Heart left ventricle (tissue), 16 donors: ENCODE data around the gene CENPL. TPM values are rescaled to one million over a fixed set of nuclear protein-coding genes. Genes with fewer than 3 reads are reported as not detected.
"Not testable (repeated sequence)": the region's sequence is repeated elsewhere in the genome, so short reads cannot be mapped to it uniquely, and the experiment has no call there.

Experiments
- ATAC-seq, 4 donors: fragments of 200-7000 bp; cut with Tn5 transposase; one replicate each; pipeline ENCODE4 v1.9.1; 2020 to 2022; ENCODE audit warnings: moderate library complexity in 4 of 4, mild to moderate bottlenecking in 3 of 4, moderate number of reproducible peaks in 1 of 4
- DNase-seq, 5 donors: peaks; one replicate each; pipeline ENCODE4 v3.0.0-alpha.2; 2020
- H3K27ac ChIP-seq, 12 donors: fragments of 200-600 bp; sonication (generic) in 4 of 12; one replicate each; pipeline versions ENCODE4 v1.5.0 to v1.8.0; 2016 to 2022; ENCODE audit warnings: mild to moderate bottlenecking in 2 of 12
- H3K27me3 ChIP-seq, 9 donors: fragments of 200-600 bp; sonication (generic) in 2 of 9; one replicate each; pipeline versions ENCODE4 v1.5.1 to v1.8.0; 2016 to 2022; ENCODE audit warnings: mild to moderate bottlenecking in 3 of 9
- H3K36me3 ChIP-seq, 9 donors: fragments of 200-600 bp; sonication (generic) in 2 of 9; one replicate each; pipeline versions ENCODE4 v1.5.0 to v1.8.0; 2018 to 2022; ENCODE audit warnings: mild to moderate bottlenecking in 2 of 9
- H3K4me1 ChIP-seq, 12 donors: fragments of 200-600 bp; sonication (generic) in 4 of 12; one replicate each; pipeline versions ENCODE4 v1.5.0 to v1.8.0; 2016 to 2022; ENCODE audit warnings: mild to moderate bottlenecking in 3 of 12
- H3K4me3 ChIP-seq, 12 donors: fragments of 200-600 bp; sonication (generic) in 4 of 12; one replicate each; pipeline versions ENCODE4 v1.5.0 to v1.8.0; 2017 to 2022; ENCODE audit warnings: mild to moderate bottlenecking in 9 of 12, moderate library complexity in 4 of 12
- H3K9me3 ChIP-seq, 12 donors: fragments of 200-600 bp; sonication (generic) in 4 of 12; one replicate each; pipeline versions ENCODE4 v1.5.0 to v1.8.0; 2016 to 2022; ENCODE audit warnings: mild to moderate bottlenecking in 1 of 12
- POLR2A ChIP-seq, 2 donors: fragments of 450-650 bp; IDR thresholded peaks; one replicate each; pipeline ENCODE4 v1.6.1; 2017; ENCODE audit warnings: antibody characterized with exemption in 2 of 2, mild to moderate bottlenecking in 2 of 2, moderate library complexity in 2 of 2
- WGBS, 4 donors: extraction: QIAGEN DNeasy Blood & Tissue Kit in 2 of 4; methylation state at CpG; one replicate each; pipeline versions ENCODE4 v1.1.5 to v1.1.7; 2013 to 2018; 5-methylcytosine and 5-hydroxymethylcytosine counted together
- intact Hi-C, 10 donors: fragments of 100-400 bp; cut with DNase I; formaldehyde crosslinking; loops; one replicate each; pipeline versions ENCODE4 v1.11.1 to v1.14.2; 2022
- polyA plus RNA-seq, 2 donors: library from polyadenylated mRNA; stranded (reverse); fragments of 200-250 nt; gene quantifications; one replicate each; pipeline ENCODE4 v1.2.3, GENCODE V29; 2013
- total RNA-seq, 9 donors: library from RNA; depleted of rRNA in 2 of 9; stranded (reverse); fragments of >200 nt in 2 of 9; fragmentation: NEBNext Ultra II Directional in 3 of 9; extraction: Animal tissue kit (Norgen Biotek cat#: 25700) in 3 of 9; gene quantifications; one replicate each; pipeline versions ENCODE4 v1.1.0 to v1.2.4, GENCODE V29; 2016 to 2023
- TF ChIP-seq, protein P1 (sequence below), 12 donors: fragments of 200-600 bp; sonication (generic) in 4 of 12; IDR thresholded peaks; one replicate each; pipeline versions ENCODE4 v1.5.0 to v1.8.0; 2018 to 2022; ENCODE audit warnings: antibody characterized with exemption in 12 of 12, mild to moderate bottlenecking in 5 of 12
- donor health status: ischemic (EF 13 %, LVEDD 7.1; RV severe dilation, severe dysfunction).
- donor health status: healthy with polysubstance abuse.
- donor health status: DM: no; HTN: yes; CAD: no.
- donor health status: DM: no; HTN: no; CAD: no.
- donor health status: ischemic (EF 25% LVEDD 6.9; RV normal size, moderate dysfunction).
- donor health status: ischemic (EF 25% LVEDD 5.7; RV mildly dilated, moderate dysfunction).
- donor health status: healthy.
- donor health status: DM: yes; HTN: yes; CAD: no.
- donor health status: ischemic (EF 35%, LVEDD 5.7; RV mildly dilated, moderate dysfunction).
- donor health status: nonischemic (EF 11% LVEDD 7.7; RV severe dilation, severe dysfunction).
- donor health status: DM: yes; HTN: yes; CAD: no.
- donor health status: PGD.
- donor health status: ischemic (EF 29% LVEDD 5.4; RV normal size, mild dysfunction).
- donor health status: nonischemic (EF 23%, LVEDD 6.1; RV moderate dilation, normal function).

CENPL gene
- total and polyA plus RNA-seq, 11 donors: 1.7 to 5.8 (median 3.5) TPM

DNA sequence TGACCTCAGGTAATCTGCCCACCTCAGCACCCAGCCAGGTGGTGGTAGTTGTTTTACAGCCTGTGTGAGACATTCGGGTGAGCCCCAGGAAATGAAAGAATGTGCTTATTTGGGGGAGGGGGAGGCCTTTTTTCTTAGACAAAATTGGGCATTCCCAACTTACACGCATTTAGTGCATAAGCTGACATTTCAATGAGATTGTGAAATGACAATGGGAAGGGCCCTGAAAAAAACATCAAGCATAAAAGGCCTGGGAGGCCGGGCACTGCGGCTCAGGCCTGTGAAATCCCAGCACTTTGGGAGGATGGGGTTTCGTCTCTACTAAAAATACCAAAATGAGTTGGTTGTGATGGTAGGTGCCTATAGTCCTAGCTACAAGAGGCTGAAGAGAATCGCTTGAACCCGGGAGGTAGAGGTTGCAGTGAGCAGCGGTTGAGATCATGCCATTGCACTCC is 38.1 kb upstream of the CENPL start:
- Histone ChIP-seq H3K4me1 (peaks cover 8 to 37% (median 24%) of the 10 kb centered on the region in 12 donors), H3K9me3 (no peaks in the 10 kb centered on the region), H3K27me3 (no peaks in the 10 kb centered on the region), H3K4me3 (no peak overlapping the region), H3K36me3 (peaks cover 0 to 90% (median 70%) of the 10 kb centered on the region in 9 donors), H3K27ac (no peak overlapping the region)
- ATAC-seq (no peak), DNase-seq (no peak)
- no peak for TF ChIP-seq POLR2A (IDR thresholded peaks at IDR 0.05)
- TF ChIP-seq, protein P1, sequence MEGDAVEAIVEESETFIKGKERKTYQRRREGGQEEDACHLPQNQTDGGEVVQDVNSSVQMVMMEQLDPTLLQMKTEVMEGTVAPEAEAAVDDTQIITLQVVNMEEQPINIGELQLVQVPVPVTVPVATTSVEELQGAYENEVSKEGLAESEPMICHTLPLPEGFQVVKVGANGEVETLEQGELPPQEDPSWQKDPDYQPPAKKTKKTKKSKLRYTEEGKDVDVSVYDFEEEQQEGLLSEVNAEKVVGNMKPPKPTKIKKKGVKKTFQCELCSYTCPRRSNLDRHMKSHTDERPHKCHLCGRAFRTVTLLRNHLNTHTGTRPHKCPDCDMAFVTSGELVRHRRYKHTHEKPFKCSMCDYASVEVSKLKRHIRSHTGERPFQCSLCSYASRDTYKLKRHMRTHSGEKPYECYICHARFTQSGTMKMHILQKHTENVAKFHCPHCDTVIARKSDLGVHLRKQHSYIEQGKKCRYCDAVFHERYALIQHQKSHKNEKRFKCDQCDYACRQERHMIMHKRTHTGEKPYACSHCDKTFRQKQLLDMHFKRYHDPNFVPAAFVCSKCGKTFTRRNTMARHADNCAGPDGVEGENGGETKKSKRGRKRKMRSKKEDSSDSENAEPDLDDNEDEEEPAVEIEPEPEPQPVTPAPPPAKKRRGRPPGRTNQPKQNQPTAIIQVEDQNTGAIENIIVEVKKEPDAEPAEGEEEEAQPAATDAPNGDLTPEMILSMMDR (IDR thresholded peaks at IDR 0.05): no peak
- intact Hi-C loops: loop anchor here in 1 of 10 donors (10.0 kb wide), 1 partner anchor 292 kb away; the partner anchor contains the start of gene RABGAP1L
- 73 to 77% (median 75%) methylated on average over 8 of the region's 8 CpGs for WGBS, 4 donors

DNA sequence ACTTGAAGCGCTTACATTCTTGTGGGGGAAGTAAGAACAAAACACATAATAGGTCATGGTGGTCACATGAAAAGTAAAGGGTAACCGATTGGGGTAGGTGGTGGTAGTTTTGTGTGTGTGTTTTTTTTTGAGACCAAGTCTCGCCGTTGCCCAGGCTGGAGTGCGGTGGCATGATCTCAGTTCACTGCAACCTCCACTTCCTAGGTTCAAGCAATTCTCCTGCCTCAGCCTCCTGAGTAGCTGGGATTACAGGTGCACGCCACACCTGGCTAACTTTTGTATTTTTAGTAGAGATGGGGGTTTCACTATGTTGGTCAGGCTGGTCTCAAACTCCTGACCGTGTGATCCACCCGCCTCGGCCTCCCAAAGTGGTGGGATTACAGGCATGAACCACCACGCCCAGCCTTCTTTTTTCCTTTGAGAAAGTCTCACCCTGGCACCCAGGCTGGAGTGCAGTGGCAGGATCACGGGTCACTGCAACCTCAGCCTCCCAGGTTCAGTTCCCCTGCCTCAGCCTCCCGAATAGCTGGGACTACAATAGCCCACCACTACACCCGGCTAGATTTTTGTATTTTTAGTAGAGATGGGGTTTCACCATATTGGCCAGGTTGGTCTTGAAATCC is 37.6 kb upstream of the CENPL start:
- H3K27ac ChIP-seq, H3K4me3 ChIP-seq, H3K9me3 ChIP-seq, ATAC-seq, H3K27me3 ChIP-seq, DNase-seq: not testable (repeated sequence)
- Histone ChIP-seq H3K36me3 (peaks cover 0 to 95% (median 76%) of the 10 kb centered on the region in 9 donors), H3K4me1 (peaks cover 8 to 37% (median 21%) of the 10 kb centered on the region in 12 donors)
- intact Hi-C loops: loop anchor here in 1 of 10 donors (10.0 kb wide), 1 partner anchor 293 kb away; the partner anchor contains the start of gene RABGAP1L
- 85 to 91% (median 87%) methylated on average over 11 to 13 of the region's 13 CpGs for WGBS, 4 donors

DNA sequence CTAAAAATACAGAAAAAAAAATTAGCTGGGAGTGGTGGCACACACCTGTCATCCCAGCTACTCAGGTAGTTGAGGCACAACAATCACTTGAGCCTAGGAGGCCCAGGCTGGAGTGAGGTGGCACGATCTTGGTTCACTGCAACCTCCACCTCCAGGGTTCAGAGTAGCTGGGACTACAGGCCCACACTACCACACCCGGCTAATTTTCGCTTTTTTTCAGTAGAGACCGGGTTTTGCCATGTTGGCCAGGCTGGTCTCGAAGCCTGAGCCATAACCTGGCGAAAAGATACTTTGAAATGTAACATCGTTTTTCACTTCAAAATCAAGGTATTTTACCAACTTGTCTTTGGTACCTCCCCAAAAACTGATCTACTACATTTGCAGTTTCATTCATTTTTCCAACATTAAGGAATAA is 37.1 kb upstream of the CENPL start:
- ATAC-seq: peak in 2 of 4 donors; percentile 10 to 27
- intact Hi-C loops: loop anchor here in 1 of 10 donors (10.0 kb wide), 1 partner anchor 293 kb away; the partner anchor contains the start of gene RABGAP1L
- peaks cover 0 to 98% (median 77%) of the 10 kb centered on the region in 9 donors for H3K36me3 ChIP-seq
- 94 to 96% (median 96%) methylated on average over 7 of the region's 7 CpGs for WGBS, 4 donors
- no peak overlapping the region for H3K27ac ChIP-seq
- peaks cover 5 to 32% (median 16%) of the 10 kb centered on the region in 12 donors for H3K4me1 ChIP-seq
- DNase-seq: no peak
- no peaks in the 10 kb centered on the region for H3K9me3 ChIP-seq
- no peak overlapping the region for H3K4me3 ChIP-seq
- H3K27me3 ChIP-seq: no peaks in the 10 kb centered on the region
- no peak for TF ChIP-seq POLR2A (IDR thresholded peaks at IDR 0.05)
- TF ChIP-seq, protein P1 (IDR thresholded peaks at IDR 0.05): no peak

DNA sequence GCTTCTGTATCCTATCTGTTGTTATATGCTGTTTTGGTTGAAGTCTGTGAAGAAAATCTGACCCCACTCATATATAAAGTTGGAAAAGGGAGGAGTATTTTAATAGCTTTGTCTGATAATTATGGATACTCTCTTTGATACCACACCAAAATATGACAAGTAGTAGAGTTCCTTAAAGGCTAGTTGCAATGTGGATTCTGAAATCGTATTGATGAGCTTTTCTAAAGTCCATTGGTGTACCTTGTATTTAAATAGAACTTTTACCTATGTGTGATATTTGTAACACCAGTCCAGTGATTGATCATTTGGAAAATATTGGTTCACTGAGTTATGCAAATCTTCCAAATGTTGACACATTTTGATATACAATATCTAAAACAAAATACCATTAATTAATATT is 35.4 kb upstream of the CENPL start:
- ATAC-seq (no peak), DNase-seq (no peak)
- TF ChIP-seq, protein P1 (IDR thresholded peaks at IDR 0.05): no peak
- no peak for TF ChIP-seq POLR2A (IDR thresholded peaks at IDR 0.05)
- Histone ChIP-seq H3K4me1 (peaks cover 0 to 15% (median 3%) of the 10 kb centered on the region in 12 donors), H3K9me3 (no peaks in the 10 kb centered on the region), H3K36me3 (peaks cover 0 to 98% (median 76%) of the 10 kb centered on the region in 9 donors), H3K4me3 (no peak overlapping the region), H3K27ac (no peak overlapping the region), H3K27me3 (no peaks in the 10 kb centered on the region)
- intact Hi-C loops: loop anchor here in 1 of 10 donors (10.0 kb wide), 1 partner anchor 295 kb away; the partner anchor contains the start of gene RABGAP1L
- 87 to 97% (median 90%) methylated on average over 1 of the region's 1 CpG for WGBS, 4 donors

DNA sequence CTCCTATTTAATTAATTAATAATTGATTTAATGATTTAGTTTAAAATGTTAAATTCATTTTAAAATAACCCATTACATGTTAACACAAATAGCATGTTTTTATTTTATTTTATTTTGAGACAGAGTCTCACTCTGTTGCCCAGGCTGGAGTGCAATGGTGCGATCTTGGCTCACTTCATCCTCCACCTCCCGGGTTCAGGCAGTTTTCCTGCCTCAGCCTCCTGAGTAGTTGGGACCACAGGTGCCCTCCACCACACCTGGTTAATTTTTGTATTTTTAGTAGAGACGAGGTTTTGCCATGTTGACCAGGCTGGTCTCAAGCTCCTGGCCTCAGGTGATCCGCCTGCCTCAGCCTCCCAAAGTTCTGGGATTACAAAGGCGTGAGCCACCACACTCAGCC is 34.9 kb upstream of the CENPL start:
- WGBS, 4 donors: 95 to 98% (median 97%) methylated on average over 5 of the region's 5 CpGs
- H3K4me1 ChIP-seq, H3K9me3 ChIP-seq, H3K27me3 ChIP-seq, H3K27ac ChIP-seq, DNase-seq, H3K4me3 ChIP-seq, ATAC-seq, intact Hi-C loops: not testable (repeated sequence)
- peaks cover 0 to 98% (median 75%) of the 10 kb centered on the region in 9 donors for H3K36me3 ChIP-seq
